ENCODE results near the gene METTL9.
A peak's percentile ranks its signal among the peaks of the same experiment; 100 is the strongest.

- TF ChIP-seq CTCF (IDR thresholded peaks at IDR 0.05; ENCODE audit: poor library complexity): peak; percentile 1
- no peak for TF ChIP-seq EZH2phosphoT487 (IDR thresholded peaks at IDR 0.05; ENCODE audit: low read depth, severe bottlenecking, unreplicated experiment)
These were observed at the start of gene METTL9 for GRCh38 chr16:21599122-21600030.

Measured in hepatocyte (in vitro differentiated cells).